PC-9 (cell line): ENCODE results near the gene CDC42EP3. TPM values are rescaled to one million over a fixed set of nuclear protein-coding genes. Genes with fewer than 3 reads are reported as not detected.

ENCODE experiments used
- BruUV-seq: library from RNA; stranded (reverse); fragments of 400-500 nt; replicated peaks from 2 replicates; lab custom pipeline; 2021; lab: Mats Ljungman, UMichigan
- CTCF ChIA-PET: fragments of 300-600 bp; sonication (Branson Sonifier 250); formaldehyde crosslinking; loops from one replicate; lab custom pipeline; 2022; ENCODE audit warnings: antibody characterized with exemption; lab: Charles Lee
- POLR2A ChIA-PET: fragments of 300-600 bp; sonication (Branson Sonifier 250); formaldehyde crosslinking; loops from one replicate; lab custom pipeline; 2022; ENCODE audit warnings: antibody characterized with exemption; ENCODE audit not compliant: unreplicated experiment; lab: Charles Lee
- DNase-seq, 2 experiments: peaks; one replicate each; pipeline versions ENCODE4 v3.0.0 to v3.0.0-alpha.2; 2015 to 2022; ENCODE audit warnings: mixed read lengths in 1 of 2
- H2AFZ ChIP-seq: fragments of 200-600 bp; sonication (generic); 2 replicates; pipeline ENCODE4 v1.8.1; 2017; ENCODE audit warnings: antibody characterized with exemption
- H3F3A ChIP-seq: fragments of 200-600 bp; sonication (generic); 2 replicates; pipeline ENCODE4 v1.8.1; 2017; ENCODE audit warnings: antibody characterized with exemption, mild to moderate bottlenecking, low read depth; ENCODE audit not compliant: insufficient read depth
- H3K27ac ChIP-seq: fragments of 200-600 bp; sonication (generic); 2 replicates; pipeline ENCODE4 v1.6.1; 2016; ENCODE audit warnings: mixed run types
- H3K27me3 ChIP-seq: fragments of 200-600 bp; sonication (generic); 2 replicates; pipeline ENCODE4 v1.6.1; 2016; ENCODE audit warnings: low read depth, mixed run types; ENCODE audit not compliant: insufficient read depth
- H3K36me3 ChIP-seq: fragments of 200-600 bp; sonication (generic); 2 replicates; pipeline ENCODE4 v1.6.1; 2016; ENCODE audit warnings: low read depth, mixed run types
- H3K4me1 ChIP-seq: fragments of 200-600 bp; sonication (generic); replicated peaks from 2 replicates; pipeline ENCODE4 v1.6.1; 2016; ENCODE audit warnings: mixed run types; ENCODE audit not compliant: insufficient read depth
- H3K4me2 ChIP-seq: fragments of 200-600 bp; sonication (generic); 2 replicates; pipeline ENCODE4 v1.6.1; 2017; ENCODE audit warnings: mixed run types
- H3K4me3 ChIP-seq: fragments of 200-600 bp; sonication (generic); 2 replicates; pipeline ENCODE4 v1.6.1; 2016; ENCODE audit warnings: mixed run types
- H3K79me2 ChIP-seq: fragments of 200-600 bp; sonication (generic); 2 replicates; pipeline ENCODE4 v1.6.1; 2017; ENCODE audit warnings: low read depth, mixed run types
- H3K9me2 ChIP-seq: fragments of 200-600 bp; sonication (generic); 2 replicates; pipeline ENCODE4 v1.8.1; 2017; ENCODE audit warnings: mild to moderate bottlenecking; ENCODE audit not compliant: insufficient read depth
- H3K9me3 ChIP-seq: fragments of 200-600 bp; sonication (generic); 2 replicates; pipeline ENCODE4 v1.8.1; 2016; ENCODE audit warnings: low read depth; ENCODE audit not compliant: insufficient read depth
- H4K20me1 ChIP-seq: fragments of 200-600 bp; sonication (generic); 2 replicates; pipeline ENCODE4 v1.8.1; 2017; ENCODE audit not compliant: insufficient read depth
- EZH2 ChIP-seq: fragments of 200-600 bp; sonication (generic); IDR thresholded peaks from 2 replicates; pipeline ENCODE4 v1.8.0; 2017; ENCODE audit warnings: antibody characterized with exemption, low read depth
- intact Hi-C: fragments of 100-400 bp; cut with micrococcal nuclease; formaldehyde crosslinking; loops from one replicate; pipeline ENCODE4 v1.10.0; 2022; ENCODE audit not compliant: unreplicated experiment
- total RNA-seq: library from RNA; stranded (reverse); gene quantifications from 2 replicates; pipeline ENCODE4 v1.2.3, GENCODE V29; 2021
- TF ChIP-seq, protein P1 (sequence below): fragments of 200-600 bp; sonication (generic); conservative IDR thresholded peaks from 2 replicates; pipeline ENCODE4 v1.6.1; 2017; ENCODE audit warnings: mixed run types, antibody characterized with exemption, mild to moderate bottlenecking, moderate library complexity

Gene CDC42EP3
- total RNA-seq, 1 experiment from 2014 or later: 54.1 TPM

DNA sequence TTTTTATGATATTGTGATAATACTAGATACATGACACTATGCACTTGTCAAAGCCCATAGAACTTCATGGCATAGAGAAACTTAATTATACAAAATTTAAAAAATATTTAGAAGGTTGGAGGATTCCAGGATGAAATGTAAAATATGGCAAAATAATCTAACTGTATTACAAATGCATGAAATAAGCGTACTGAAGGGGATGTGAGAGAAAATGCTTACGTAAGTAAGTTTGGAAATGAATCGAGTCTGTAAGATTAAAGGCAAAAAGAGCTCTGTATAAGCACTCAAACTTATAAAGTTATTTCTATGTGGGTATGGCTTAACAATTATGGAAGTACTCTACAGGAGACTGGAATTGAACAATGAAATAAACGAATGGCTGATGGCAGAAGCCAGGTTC lies 13.4 kb upstream of the CDC42EP3 start:
- CTCF ChIA-PET: no interaction called here
- POLR2A ChIA-PET: interaction anchor here (0.6 kb wide), 1 partner anchor 1684 kb away, joined by 3 read pairs; no protein-coding TSS in a partner anchor
- no peak for TF ChIP-seq EZH2
- TF ChIP-seq, protein P1, sequence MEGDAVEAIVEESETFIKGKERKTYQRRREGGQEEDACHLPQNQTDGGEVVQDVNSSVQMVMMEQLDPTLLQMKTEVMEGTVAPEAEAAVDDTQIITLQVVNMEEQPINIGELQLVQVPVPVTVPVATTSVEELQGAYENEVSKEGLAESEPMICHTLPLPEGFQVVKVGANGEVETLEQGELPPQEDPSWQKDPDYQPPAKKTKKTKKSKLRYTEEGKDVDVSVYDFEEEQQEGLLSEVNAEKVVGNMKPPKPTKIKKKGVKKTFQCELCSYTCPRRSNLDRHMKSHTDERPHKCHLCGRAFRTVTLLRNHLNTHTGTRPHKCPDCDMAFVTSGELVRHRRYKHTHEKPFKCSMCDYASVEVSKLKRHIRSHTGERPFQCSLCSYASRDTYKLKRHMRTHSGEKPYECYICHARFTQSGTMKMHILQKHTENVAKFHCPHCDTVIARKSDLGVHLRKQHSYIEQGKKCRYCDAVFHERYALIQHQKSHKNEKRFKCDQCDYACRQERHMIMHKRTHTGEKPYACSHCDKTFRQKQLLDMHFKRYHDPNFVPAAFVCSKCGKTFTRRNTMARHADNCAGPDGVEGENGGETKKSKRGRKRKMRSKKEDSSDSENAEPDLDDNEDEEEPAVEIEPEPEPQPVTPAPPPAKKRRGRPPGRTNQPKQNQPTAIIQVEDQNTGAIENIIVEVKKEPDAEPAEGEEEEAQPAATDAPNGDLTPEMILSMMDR: no peak

DNA sequence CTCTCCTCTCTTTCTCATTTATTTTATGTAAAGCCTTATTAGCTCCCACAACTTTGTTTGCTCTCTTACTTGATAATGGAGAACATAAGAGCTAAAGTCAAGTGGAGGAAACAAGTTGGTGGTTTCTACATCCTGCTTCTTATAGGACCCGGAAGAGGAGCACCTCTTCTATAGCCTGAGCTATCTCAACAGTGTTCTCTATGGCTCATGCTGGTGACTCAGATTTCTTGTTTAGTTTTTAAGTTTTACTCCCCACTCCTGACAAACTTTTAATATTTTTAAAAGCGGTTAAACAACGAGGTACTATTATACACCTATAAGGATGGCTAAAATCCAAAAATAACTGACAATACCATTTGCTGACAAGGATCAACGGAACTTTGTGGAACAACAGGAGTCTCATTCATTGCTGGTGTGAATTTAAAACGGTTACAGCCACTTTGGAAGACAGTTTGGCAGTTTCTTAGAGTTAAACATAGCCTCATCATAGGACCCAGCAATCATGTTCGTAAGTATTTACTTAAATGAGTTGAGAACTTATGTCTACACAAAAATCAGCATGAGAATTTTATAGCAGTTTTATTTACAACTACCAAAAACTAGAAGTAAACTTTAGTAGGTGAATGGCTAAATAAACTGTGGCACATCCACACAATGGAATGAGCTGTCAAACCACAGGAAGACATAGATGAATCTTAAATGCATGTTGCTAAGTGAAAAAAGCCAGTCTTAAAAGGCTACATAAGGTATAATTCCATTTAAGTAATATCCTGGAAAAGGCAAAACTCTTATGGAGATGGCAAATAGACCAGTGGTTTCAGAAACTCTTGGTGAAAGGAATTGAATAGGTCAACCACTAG lies 12.7 kb upstream of the CDC42EP3 start:
- Histone ChIP-seq H3K9me2 (no peaks in the 10 kb centered on the region), H2AFZ (no peak overlapping the region), H3F3A (peaks cover 11% of the 10 kb centered on the region), H3K4me1 (peaks cover 14% of the 10 kb centered on the region), H3K79me2 (no peaks in the 10 kb centered on the region), H3K36me3 (no peaks in the 10 kb centered on the region), H3K27me3 (no peaks in the 10 kb centered on the region), H4K20me1 (no peaks in the 10 kb centered on the region), H3K9me3 (no peaks in the 10 kb centered on the region), H3K4me2 (no peak overlapping the region), H3K27ac (no peak overlapping the region), H3K4me3 (no peak overlapping the region)
- DNase-seq: no peak
- no TSS peak for BruUV-seq
- ChIA-PET CTCF (no interaction called here), POLR2A (interaction anchor here (0.5 kb wide), 1 partner anchor 17 kb away, joined by 4 read pairs; no protein-coding TSS in a partner anchor)
- intact Hi-C loops: no loop called here
- TF ChIP-seq, protein P1: no peak
- no peak for TF ChIP-seq EZH2

More for the DNA sequence above, 13.4 kb upstream of the CDC42EP3 start:
- Histone ChIP-seq H3F3A (peaks cover 17% of the 10 kb centered on the region), H3K27me3 (no peaks in the 10 kb centered on the region), H3K27ac (no peak overlapping the region), H3K36me3 (no peaks in the 10 kb centered on the region), H3K4me3 (no peak overlapping the region), H3K4me2 (no peak overlapping the region), H3K9me2 (no peaks in the 10 kb centered on the region), H4K20me1 (no peaks in the 10 kb centered on the region), H3K4me1 (peaks cover 21% of the 10 kb centered on the region), H3K9me3 (no peaks in the 10 kb centered on the region), H2AFZ (no peak overlapping the region), H3K79me2 (no peaks in the 10 kb centered on the region)
- BruUV-seq: no TSS peak
- intact Hi-C loops: no loop called here
- DNase-seq: no peak

DNA sequence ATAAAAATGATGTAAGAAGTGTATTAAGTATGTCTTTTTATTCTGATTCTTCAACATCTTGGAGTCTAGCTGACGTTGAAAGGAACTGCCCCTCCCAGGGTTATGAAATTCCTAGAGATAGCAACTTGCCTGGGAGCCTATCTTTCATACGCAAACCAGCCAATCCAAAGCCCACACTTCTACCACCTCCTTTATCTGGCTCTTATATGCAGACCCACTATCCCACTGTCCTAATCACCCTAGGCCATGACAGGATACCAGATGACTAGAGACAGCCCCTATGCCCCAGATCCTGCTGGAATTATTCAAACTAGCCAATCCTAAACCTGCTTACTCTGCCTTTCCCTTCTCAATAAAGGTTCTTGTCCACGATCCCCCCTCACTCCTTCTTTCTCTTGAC lies 11.8 kb upstream of the CDC42EP3 start:
- peaks cover 6% of the 10 kb centered on the region for H3K4me1 ChIP-seq
- POLR2A ChIA-PET: no interaction called here
- H3K9me3 ChIP-seq: no peaks in the 10 kb centered on the region
- H2AFZ ChIP-seq: no peak overlapping the region
- H3K27ac ChIP-seq: no peak overlapping the region
- intact Hi-C loops: no loop called here
- H3F3A ChIP-seq: 0 out of 2 replicates have a peak, but pooled peaks cover 4% of the 10 kb centered on the region
- H3K36me3 ChIP-seq: no peaks in the 10 kb centered on the region
- DNase-seq: no peak
- no peaks in the 10 kb centered on the region for H4K20me1 ChIP-seq
- no peak overlapping the region for H3K4me2 ChIP-seq
- CTCF ChIA-PET: no interaction called here
- no TSS peak for BruUV-seq
- no peak overlapping the region for H3K4me3 ChIP-seq
- no peak for TF ChIP-seq EZH2
- TF ChIP-seq, protein P1: no peak
- H3K9me2 ChIP-seq: no peaks in the 10 kb centered on the region
- H3K27me3 ChIP-seq: no peaks in the 10 kb centered on the region
- no peaks in the 10 kb centered on the region for H3K79me2 ChIP-seq
